Astrocyte of the cerebellum (primary cell): Measurements from ENCODE around the gene KCNK3.

Experiments used
- DNase-seq: peaks from one replicate; pipeline ENCODE4 v3.0.0-alpha.2; 2011; ENCODE audit warnings: low read depth
- H3K4me3 ChIP-seq: 2 replicates; pipeline ENCODE4 v1.5.1; 2011; ENCODE audit warnings: mild to moderate bottlenecking, low read depth, low read length, moderate library complexity
- in situ Hi-C: cut with HindIII; loops from 2 replicates; pipeline ENCODE4 v1.10.0; 2017; ENCODE audit warnings: low sequenced_read_pairs
- TF ChIP-seq, protein P1 (sequence below): IDR thresholded peaks from 2 replicates; pipeline ENCODE4 v1.5.1; 2012; ENCODE audit warnings: low read length, low read depth, moderate library complexity, mild to moderate bottlenecking; ENCODE audit errors: missing control alignments

Gene KCNK3

DNA sequence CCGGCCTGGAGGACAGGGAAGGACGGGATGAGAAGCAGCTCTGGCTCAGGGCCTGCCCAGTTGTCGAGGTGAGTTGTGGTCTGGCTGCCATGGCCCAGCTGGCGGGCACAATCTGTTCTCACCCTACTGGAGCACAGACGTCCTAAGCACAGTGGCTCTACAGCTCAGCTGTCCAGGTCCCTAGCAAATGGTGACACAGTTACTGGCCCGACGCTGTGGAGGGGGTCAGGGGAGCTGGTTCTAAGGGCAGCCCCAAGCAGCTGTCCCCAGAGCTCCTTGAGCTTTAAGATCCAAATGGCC lies 32.9 kb downstream of the KCNK3 start:
- no peak for DNase-seq
- TF ChIP-seq, protein P1, sequence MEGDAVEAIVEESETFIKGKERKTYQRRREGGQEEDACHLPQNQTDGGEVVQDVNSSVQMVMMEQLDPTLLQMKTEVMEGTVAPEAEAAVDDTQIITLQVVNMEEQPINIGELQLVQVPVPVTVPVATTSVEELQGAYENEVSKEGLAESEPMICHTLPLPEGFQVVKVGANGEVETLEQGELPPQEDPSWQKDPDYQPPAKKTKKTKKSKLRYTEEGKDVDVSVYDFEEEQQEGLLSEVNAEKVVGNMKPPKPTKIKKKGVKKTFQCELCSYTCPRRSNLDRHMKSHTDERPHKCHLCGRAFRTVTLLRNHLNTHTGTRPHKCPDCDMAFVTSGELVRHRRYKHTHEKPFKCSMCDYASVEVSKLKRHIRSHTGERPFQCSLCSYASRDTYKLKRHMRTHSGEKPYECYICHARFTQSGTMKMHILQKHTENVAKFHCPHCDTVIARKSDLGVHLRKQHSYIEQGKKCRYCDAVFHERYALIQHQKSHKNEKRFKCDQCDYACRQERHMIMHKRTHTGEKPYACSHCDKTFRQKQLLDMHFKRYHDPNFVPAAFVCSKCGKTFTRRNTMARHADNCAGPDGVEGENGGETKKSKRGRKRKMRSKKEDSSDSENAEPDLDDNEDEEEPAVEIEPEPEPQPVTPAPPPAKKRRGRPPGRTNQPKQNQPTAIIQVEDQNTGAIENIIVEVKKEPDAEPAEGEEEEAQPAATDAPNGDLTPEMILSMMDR = no peak
- in situ Hi-C loops = no loop called here
- H3K4me3 ChIP-seq = no peak overlapping the region

GRCh38 chr2:26726228-26726627 lies 33.7 kb downstream of the KCNK3 start:
- in situ Hi-C loops = no loop called here
- no peak overlapping the region for H3K4me3 ChIP-seq
- TF ChIP-seq, protein P1 = no peak
- no peak for DNase-seq

- H3K4me3 ChIP-seq = no peak overlapping the region
- no peak for DNase-seq
- in situ Hi-C loops = no loop called here
- TF ChIP-seq, protein P1 = no peak
These were observed 35.4 kb downstream of the KCNK3 start for GRCh38 chr2:26727641-26728561.

- in situ Hi-C loops = no loop called here
- no peak for DNase-seq
These were observed 36.8 kb downstream of the KCNK3 start for GRCh38 chr2:26729311-26729710.

DNA sequence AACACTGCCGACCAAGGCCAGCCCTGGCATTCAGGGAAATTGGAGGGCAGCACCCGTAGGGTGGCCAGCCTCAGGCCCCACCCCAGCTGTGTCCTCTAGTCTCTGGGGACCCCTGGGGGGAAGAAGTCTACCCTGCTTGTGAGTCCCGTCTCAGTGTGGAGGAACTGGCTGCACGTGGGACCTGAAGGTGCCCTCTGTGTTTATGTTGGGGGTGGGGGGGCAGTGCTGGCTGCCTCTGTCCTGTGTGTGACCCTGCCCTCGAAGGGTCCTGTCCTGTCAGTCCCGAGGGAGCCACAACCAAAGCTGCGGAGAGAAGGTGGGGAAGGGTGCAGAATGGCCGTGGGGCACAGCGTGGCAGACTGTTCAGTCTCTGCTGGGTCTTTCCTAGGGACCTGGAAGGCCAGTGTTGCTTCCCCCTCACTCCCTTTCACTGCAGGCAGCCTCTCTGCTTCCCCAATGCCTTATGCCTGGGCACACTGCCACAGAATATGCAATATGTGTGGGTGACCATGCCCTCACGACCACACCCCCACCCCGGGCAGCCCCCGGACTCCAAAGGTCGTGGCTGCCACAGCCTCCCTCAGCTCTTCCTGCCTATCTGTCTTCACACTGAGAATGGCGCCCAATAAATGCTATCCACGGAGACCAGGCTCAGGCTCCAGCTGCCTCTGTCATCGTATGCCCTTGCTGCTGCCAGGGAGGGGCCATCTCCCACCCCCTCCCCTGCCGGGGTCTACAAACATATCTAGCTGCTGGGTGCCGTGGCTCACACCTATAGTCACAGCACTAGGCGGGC lies 38.2 kb downstream of the KCNK3 start:
- no peak for DNase-seq
- TF ChIP-seq, protein P1 = no peak
- no peak overlapping the region for H3K4me3 ChIP-seq
- in situ Hi-C loops = loop anchor here (5.0 kb wide), 1 partner anchor 43 kb away; no protein-coding TSS in a partner anchor

More at GRCh38 chr2:26729311-26729710, 36.8 kb downstream of the KCNK3 start:
- TF ChIP-seq, protein P1 = no peak
- H3K4me3 ChIP-seq = no peak overlapping the region

DNA sequence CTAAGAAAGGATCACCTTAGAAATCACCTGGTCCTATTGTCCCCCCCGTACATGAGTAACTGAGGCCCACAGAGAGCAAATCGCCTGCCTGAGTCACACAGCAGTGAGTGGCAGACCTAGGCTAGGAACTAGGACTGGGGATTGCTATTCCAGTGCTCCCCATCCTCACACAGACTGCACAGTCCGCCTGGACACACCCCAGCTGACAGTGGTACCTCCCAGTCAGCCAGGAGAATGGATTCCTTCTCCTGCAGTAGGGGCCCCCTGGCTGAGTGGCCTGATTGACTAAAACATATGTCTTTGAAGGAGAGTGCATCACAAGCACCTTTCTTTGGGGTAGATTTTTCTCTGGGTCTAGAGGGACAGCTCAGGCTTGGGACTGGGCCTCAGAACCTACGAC lies 39.2 kb downstream of the KCNK3 start:
- no peak for DNase-seq
- TF ChIP-seq, protein P1 = no peak
- in situ Hi-C loops = loop anchor here (5.0 kb wide), 1 partner anchor 44 kb away; no protein-coding TSS in a partner anchor
- H3K4me3 ChIP-seq = no peak overlapping the region
